Measurements from ENCODE around the gene STK10.

DNA sequence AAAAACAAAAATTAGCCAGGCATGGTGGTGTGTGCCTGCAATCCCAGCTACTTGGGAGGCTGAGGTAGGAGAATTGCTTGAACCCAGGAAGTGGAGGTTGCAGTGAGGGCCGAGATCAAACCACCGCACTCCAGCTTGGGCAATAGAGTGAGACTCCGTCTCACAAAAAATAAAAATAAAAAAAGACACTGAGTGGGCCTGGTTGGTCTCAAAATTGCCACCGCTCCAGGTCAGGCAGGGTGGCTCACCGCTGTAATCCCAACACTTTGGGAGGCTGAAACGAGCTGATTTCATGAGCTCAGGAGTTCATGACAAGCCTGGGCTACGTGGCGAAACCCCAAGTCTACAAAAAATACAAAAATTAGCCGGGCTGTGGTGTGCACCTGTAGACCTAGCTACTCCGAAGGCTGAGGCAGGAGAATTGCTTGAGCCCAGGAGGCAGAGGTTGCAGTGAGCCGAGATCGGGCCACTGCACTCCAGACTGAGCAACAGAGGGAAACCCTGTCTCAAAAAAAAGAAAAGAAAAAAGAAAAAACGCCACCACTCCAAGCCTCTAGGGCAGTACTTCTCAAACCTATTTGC lies 1.8 kb downstream of the STK10 start:
- TF ChIP-seq CTCF (conservative IDR thresholded peaks at IDR 0.05 in 1 of 2, IDR thresholded peaks at IDR 0.05 in 1 of 2; ENCODE audit: extremely low read depth in 1 of 2, insufficient read depth in 1 of 2, low read depth in 1 of 2, low read length in 2 of 2) (no peak), EZH2 (IDR thresholded peaks at IDR 0.05; ENCODE audit: borderline replicate concordance, low read length) (no peak)
